GM12891 (cell line): Measurements from ENCODE around the gene OPALIN.
"Not testable (repeated sequence)": the region's sequence is repeated elsewhere in the genome, so short reads cannot be mapped to it uniquely, and the experiment has no call there.

Experiments
- DNase-seq: peaks from one replicate; pipeline ENCODE4 v3.0.0; 2011; ENCODE audit warnings: low spot score; ENCODE audit not compliant: insufficient read length
- FAIRE-seq: peaks from 2 replicates; lab custom pipeline; 2011; peaks lifted over from hg19 to GRCh38; lab: Jason Lieb, UNC
- PAX5 ChIP-seq: IDR thresholded peaks from 2 replicates; pipeline ENCODE4 v1.6.1; 2011; ENCODE audit warnings: low read length, moderate library complexity, mild to moderate bottlenecking; ENCODE audit not compliant: insufficient read depth, severe bottlenecking
- POLR2A ChIP-seq: IDR thresholded peaks from 2 replicates; pipeline ENCODE4 v1.6.1; 2011; ENCODE audit warnings: low read depth, low read length, control low read depth
- POLR2AphosphoS5 ChIP-seq: IDR thresholded peaks from 2 replicates; pipeline ENCODE4 v1.6.1; 2011; ENCODE audit warnings: low read depth, low read length, control low read depth
- POU2F2 ChIP-seq: IDR thresholded peaks from 2 replicates; pipeline ENCODE4 v1.6.1; 2011; ENCODE audit warnings: low read depth, mild to moderate bottlenecking, control low read depth, low read length, moderate library complexity
- SPI1 ChIP-seq: IDR thresholded peaks from 2 replicates; pipeline ENCODE4 v1.6.1; 2011; ENCODE audit warnings: low read depth, low read length, control low read depth
- TAF1 ChIP-seq: IDR thresholded peaks from 2 replicates; pipeline ENCODE4 v1.6.1; 2011; ENCODE audit warnings: low read depth, low read length, control low read depth

Gene OPALIN

DNA sequence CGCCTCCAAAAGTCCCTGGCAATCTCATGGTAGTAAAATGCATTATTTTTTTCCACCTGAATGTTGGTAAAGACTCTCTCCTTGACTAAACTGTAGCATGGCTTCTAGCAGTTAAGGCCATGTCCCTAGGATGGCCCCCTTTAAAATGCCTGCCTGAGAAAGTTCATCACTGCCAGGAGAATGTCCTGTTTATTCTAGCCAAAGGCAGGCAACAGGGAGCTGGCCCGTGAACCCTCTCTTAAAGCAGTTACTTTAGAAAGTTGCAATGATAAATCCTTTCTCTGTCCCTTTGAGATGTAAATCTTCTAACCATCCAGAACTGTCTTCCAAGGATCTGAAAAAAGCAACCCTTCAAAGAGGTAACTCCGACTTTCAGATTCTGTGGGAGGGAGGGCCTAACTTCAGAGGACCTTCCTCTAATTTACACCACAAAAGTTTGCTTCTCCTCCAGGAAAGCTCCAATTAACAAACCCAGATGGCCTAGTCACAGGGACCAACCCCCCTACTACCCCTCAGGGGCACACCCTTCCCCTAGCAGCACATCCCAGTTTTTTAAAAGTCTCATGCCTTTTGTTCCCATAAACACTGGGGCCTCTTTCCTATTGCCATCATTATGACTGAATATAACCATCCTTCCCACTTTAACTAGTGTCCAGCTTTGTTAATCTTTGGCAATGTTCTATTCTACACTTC lies 49.0 kb downstream of the OPALIN start:
- no peak for DNase-seq
- TF ChIP-seq POLR2A (no peak), POLR2AphosphoS5 (no peak), PAX5 (no peak), SPI1 (no peak), TAF1 (no peak), POU2F2 (no peak)
- FAIRE-seq = no peak

DNA sequence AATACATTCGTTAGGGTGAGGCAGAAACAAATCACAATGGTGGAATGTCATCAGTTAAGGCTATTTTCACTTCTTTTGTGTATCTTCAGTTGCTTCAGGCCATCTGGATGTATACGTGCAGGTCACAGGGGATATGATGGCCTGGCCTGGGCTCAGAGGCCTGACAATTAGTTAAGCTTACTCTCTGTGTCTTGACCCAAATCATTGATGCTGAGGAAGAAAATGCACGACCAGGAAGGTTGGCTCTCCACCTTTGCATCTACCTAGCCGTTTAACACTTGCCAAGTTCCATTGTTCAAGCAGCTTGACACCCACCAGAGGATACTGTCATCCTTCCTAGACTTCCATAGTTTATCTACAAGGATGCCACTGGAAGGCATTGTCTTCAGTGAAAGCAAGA lies 49.9 kb downstream of the OPALIN start:
- FAIRE-seq, DNase-seq: not testable (repeated sequence)

- DNase-seq (no peak), FAIRE-seq (peak; percentile 89)
- TF ChIP-seq POLR2A = no peak
- TF ChIP-seq SPI1 = no peak
- TF ChIP-seq TAF1 = no peak
- TF ChIP-seq POLR2AphosphoS5 = no peak
- TF ChIP-seq POU2F2 = no peak
- TF ChIP-seq PAX5 = no peak
These were observed 52.3 kb downstream of the OPALIN start for GRCh38 chr10:96306516-96306915.

DNA sequence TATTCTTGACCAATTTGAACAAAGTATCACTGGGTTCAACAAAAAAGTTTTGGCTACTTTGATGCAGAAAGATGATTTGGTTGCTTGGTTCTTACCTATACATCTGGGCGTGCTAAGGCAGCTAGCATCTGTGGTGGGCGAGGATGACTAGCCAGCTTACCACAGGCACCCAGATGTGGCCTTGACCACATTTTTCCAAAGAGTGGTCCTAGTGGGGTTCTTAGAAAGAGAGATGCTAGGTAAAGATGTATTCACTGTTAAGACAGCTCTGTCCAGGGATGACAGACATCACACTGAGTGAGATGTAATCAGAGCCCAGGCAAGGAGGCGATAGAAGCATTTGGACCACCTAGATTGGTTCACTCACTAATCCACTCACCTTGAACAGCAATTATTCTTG lies 53.8 kb downstream of the OPALIN start:
- peak; percentile 20 for FAIRE-seq
- TF ChIP-seq POU2F2 (no peak), SPI1 (no peak), POLR2A (no peak), PAX5 (no peak), TAF1 (no peak), POLR2AphosphoS5 (no peak)

GRCh38 chr10:96304230-96304629 lies 54.6 kb downstream of the OPALIN start, which contains the start of gene DNTT:
Gene DNTT (plus strand): TSS chr10:96304434. CDS start chr10:96304498, 64 bp downstream.
- DNase-seq (no peak), FAIRE-seq (no peak)
- no peak for TF ChIP-seq PAX5

More for the DNA sequence above, 53.8 kb downstream of the OPALIN start:
- DNase-seq = no peak

GRCh38 chr10:96301616-96302015 lies 57.2 kb downstream of the OPALIN start:
- FAIRE-seq (no peak), DNase-seq (no peak)
- TF ChIP-seq POLR2AphosphoS5 (no peak), TAF1 (no peak), PAX5 (no peak), SPI1 (no peak), POLR2A (no peak)

GRCh38 chr10:96299383-96299782 lies 59.4 kb downstream of the OPALIN start:
- TF ChIP-seq TAF1 (no peak), PAX5 (no peak), POU2F2 (no peak), POLR2AphosphoS5 (no peak), SPI1 (no peak), POLR2A (no peak)
- peak; percentile 71 for FAIRE-seq

GRCh38 chr10:96298362-96298761 lies 60.4 kb downstream of the OPALIN start:
- FAIRE-seq (no peak), DNase-seq (no peak)
- TF ChIP-seq TAF1 = no peak

More at GRCh38 chr10:96299383-96299782, 59.4 kb downstream of the OPALIN start:
- DNase-seq = no peak

DNA sequence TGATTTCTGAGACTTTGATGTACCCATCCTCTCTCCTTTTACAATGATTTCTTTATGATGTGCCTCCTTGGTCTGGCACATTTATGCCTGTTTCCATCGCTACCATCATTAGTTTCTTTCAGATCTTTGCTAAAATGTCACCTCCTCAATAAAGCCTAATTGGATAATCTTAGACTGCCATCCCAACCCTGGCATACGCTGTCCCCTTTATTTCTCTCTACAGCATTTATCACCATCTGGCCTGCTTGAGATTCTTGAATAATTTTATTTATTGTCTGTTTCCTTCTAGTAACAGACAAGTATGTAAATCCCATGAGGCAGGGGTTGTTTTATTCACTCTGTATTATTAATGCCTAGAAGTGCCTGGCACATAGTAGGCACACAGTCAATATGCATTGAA lies 61.3 kb downstream of the OPALIN start:
- TF ChIP-seq POLR2A (no peak), SPI1 (no peak), POU2F2 (no peak), POLR2AphosphoS5 (no peak), PAX5 (no peak), TAF1 (no peak)
- no peak for DNase-seq
- FAIRE-seq = no peak

GRCh38 chr10:96295475-96295874 lies 63.3 kb downstream of the OPALIN start:
- no peak for DNase-seq
- peak; percentile 45; the same call in 1 of the 2 replicates for TF ChIP-seq SPI1
- no peak for TF ChIP-seq POLR2A
- FAIRE-seq = peak; percentile 16
